Astrocyte (in vitro differentiated cells and primary cell): Measurements from ENCODE around the gene CXCR4. TPM values are rescaled to one million over a fixed set of nuclear protein-coding genes. Genes with fewer than 3 reads are reported as not detected.

Experiments
- DNase-seq: peaks from one replicate; pipeline ENCODE4 v3.0.0-alpha.2; 2010; ENCODE audit warnings: low read depth
- FAIRE-seq: peaks from 2 replicates; lab custom pipeline; 2011; peaks lifted over from hg19 to GRCh38; lab: Jason Lieb, UNC
- H2AFZ ChIP-seq: 2 replicates; pipeline ENCODE4 v1.6.0; 2012; ENCODE audit warnings: low read depth, low read length, inconsistent platforms
- H3K27ac ChIP-seq: 2 replicates; pipeline ENCODE4 v1.5.1; 2011; ENCODE audit warnings: low read depth, low read length, inconsistent platforms
- H3K27me3 ChIP-seq: 2 replicates; pipeline ENCODE4 v1.6.0; 2011; ENCODE audit warnings: low read length, inconsistent platforms; ENCODE audit not compliant: insufficient read depth
- H3K36me3 ChIP-seq: 2 replicates; pipeline ENCODE4 v1.5.1; 2011; ENCODE audit warnings: low read length, inconsistent platforms; ENCODE audit not compliant: insufficient read depth
- H3K4me1 ChIP-seq: 2 replicates; pipeline ENCODE4 v1.5.1; 2011; ENCODE audit warnings: low read length, inconsistent platforms; ENCODE audit not compliant: insufficient read depth
- H3K4me2 ChIP-seq: 2 replicates; pipeline ENCODE4 v1.6.0; 2012; ENCODE audit warnings: low read length, inconsistent platforms
- H3K4me3 ChIP-seq: 2 replicates; pipeline ENCODE4 v1.5.1; 2011; ENCODE audit warnings: low read depth, mild to moderate bottlenecking, low read length, inconsistent platforms; ENCODE audit not compliant: insufficient read depth
- H3K79me2 ChIP-seq: 2 replicates; pipeline ENCODE4 v1.6.0; 2012; ENCODE audit warnings: mild to moderate bottlenecking, low read length, inconsistent platforms; ENCODE audit not compliant: insufficient read depth
- H3K9ac ChIP-seq: 2 replicates; pipeline ENCODE4 v1.6.0; 2012; ENCODE audit warnings: mild to moderate bottlenecking, low read length, inconsistent platforms
- H3K9me3 ChIP-seq: 2 replicates; pipeline ENCODE4 v1.5.1; 2012; ENCODE audit warnings: low read depth, mild to moderate bottlenecking, low read length, inconsistent platforms; ENCODE audit not compliant: insufficient read depth
- H4K20me1 ChIP-seq: 2 replicates; pipeline ENCODE4 v1.6.0; 2012; ENCODE audit warnings: low read length, inconsistent platforms; ENCODE audit not compliant: insufficient read depth
- H3K27ac Mint-ChIP-seq: one replicate; pipeline ENCODE4 v1.8.0; 2021; ENCODE audit warnings: mild to moderate bottlenecking, mixed read lengths; ENCODE audit not compliant: unreplicated experiment
- H3K27me3 Mint-ChIP-seq: one replicate; pipeline ENCODE4 v1.8.0; 2021; ENCODE audit warnings: low read depth, mixed read lengths; ENCODE audit not compliant: unreplicated experiment
- H3K36me3 Mint-ChIP-seq: one replicate; pipeline ENCODE4 v1.8.0; 2021; ENCODE audit warnings: low read depth, mixed read lengths; ENCODE audit not compliant: unreplicated experiment
- H3K4me1 Mint-ChIP-seq: one replicate; pipeline ENCODE4 v1.8.0; 2021; ENCODE audit warnings: low read depth, mixed read lengths; ENCODE audit not compliant: unreplicated experiment
- H3K4me3 Mint-ChIP-seq: one replicate; pipeline ENCODE4 v1.8.0; 2021; ENCODE audit warnings: mild to moderate bottlenecking, moderate library complexity, mixed read lengths; ENCODE audit not compliant: unreplicated experiment
- H3K9me3 Mint-ChIP-seq: one replicate; pipeline ENCODE4 v1.8.0; 2021; ENCODE audit warnings: mild to moderate bottlenecking, mixed read lengths; ENCODE audit not compliant: unreplicated experiment
- EZH2 ChIP-seq: IDR thresholded peaks from 2 replicates; pipeline ENCODE4 v1.6.1; 2012; ENCODE audit warnings: mild to moderate bottlenecking, low read length, inconsistent platforms; ENCODE audit not compliant: insufficient read depth
- total RNA-seq: library from RNA; stranded (reverse); gene quantifications from 2 replicates; pipeline ENCODE4 v1.2.1, GENCODE V29; 2021
- TF ChIP-seq, protein P1 (sequence below): IDR thresholded peaks from 2 replicates; pipeline ENCODE4 v1.5.1; 2011; ENCODE audit warnings: low read depth, mild to moderate bottlenecking, inconsistent platforms, low read length, moderate library complexity; ENCODE audit not compliant: insufficient read depth

The CXCR4 gene
- total RNA-seq, 1 donor from 2014 or later, result 4.1 TPM

DNA sequence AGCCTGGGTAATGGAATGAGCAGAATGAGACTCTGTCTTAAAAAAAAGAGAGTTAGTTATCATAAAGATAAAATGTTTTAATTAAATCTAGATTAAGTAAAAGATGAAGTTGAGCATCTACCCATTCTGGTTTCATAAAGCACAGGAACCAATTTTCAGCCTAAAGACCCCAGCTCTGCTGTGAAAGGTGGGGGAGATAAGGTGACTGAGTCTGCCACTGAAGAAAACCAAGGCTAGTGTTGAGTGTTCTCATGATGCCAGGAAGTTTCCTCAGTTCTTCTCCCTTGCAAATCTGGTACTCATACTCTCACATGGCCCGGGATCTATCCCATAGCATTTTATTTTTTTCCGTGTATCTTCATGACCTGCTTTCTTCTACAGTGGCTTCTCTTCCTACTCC is 10.4 kb upstream of the CXCR4 start:
- Mint-ChIP-seq H3K4me3 (no peak overlapping the region), H3K27ac (peak overlapping the region; percentile 4), H3K4me1 (peaks cover 23% of the 10 kb centered on the region), H3K36me3 (no peaks in the 10 kb centered on the region), H3K27me3 (peaks cover 2% of the 10 kb centered on the region), H3K9me3 (no peaks in the 10 kb centered on the region)
- H3K27ac ChIP-seq, result no peak overlapping the region
- no peak overlapping the region for H3K9ac ChIP-seq
- no peak overlapping the region for H2AFZ ChIP-seq
- peaks cover 17% of the 10 kb centered on the region for H3K27me3 ChIP-seq
- FAIRE-seq (no peak), DNase-seq (no peak)
- H3K4me3 ChIP-seq, result no peak overlapping the region
- H3K36me3 ChIP-seq, result no peaks in the 10 kb centered on the region
- H3K4me2 ChIP-seq, result no peak overlapping the region
- H3K4me1 ChIP-seq, result no peaks in the 10 kb centered on the region
- no peaks in the 10 kb centered on the region for H3K79me2 ChIP-seq
- TF ChIP-seq, protein P1, sequence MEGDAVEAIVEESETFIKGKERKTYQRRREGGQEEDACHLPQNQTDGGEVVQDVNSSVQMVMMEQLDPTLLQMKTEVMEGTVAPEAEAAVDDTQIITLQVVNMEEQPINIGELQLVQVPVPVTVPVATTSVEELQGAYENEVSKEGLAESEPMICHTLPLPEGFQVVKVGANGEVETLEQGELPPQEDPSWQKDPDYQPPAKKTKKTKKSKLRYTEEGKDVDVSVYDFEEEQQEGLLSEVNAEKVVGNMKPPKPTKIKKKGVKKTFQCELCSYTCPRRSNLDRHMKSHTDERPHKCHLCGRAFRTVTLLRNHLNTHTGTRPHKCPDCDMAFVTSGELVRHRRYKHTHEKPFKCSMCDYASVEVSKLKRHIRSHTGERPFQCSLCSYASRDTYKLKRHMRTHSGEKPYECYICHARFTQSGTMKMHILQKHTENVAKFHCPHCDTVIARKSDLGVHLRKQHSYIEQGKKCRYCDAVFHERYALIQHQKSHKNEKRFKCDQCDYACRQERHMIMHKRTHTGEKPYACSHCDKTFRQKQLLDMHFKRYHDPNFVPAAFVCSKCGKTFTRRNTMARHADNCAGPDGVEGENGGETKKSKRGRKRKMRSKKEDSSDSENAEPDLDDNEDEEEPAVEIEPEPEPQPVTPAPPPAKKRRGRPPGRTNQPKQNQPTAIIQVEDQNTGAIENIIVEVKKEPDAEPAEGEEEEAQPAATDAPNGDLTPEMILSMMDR, result no peak
- TF ChIP-seq EZH2, result no peak
- no peaks in the 10 kb centered on the region for H3K9me3 ChIP-seq
- H4K20me1 ChIP-seq, result no peaks in the 10 kb centered on the region

DNA sequence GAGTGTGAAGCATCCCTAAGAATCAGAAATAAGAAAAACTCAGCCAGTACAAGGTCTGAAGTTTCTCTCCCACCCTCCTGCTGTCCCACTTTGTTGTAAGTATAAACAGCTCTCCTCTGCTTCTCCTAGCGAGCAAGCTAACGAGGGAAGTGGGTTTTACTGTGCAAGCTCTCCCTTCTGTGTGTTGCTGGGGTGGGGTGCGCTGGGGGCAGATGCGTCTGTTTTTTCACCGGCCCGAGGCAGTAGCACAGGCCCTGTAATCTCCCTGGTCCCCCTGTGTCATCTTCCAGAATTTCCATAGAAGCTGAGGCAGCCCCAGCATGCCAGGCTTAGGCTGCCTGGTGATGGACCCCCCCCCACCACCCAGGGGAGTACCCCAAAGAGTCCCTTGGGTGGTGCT is 9.4 kb upstream of the CXCR4 start:
- no peaks in the 10 kb centered on the region for H3K4me1 ChIP-seq
- Mint-ChIP-seq H3K9me3 (no peaks in the 10 kb centered on the region), H3K27me3 (peaks cover 2% of the 10 kb centered on the region), H3K36me3 (no peaks in the 10 kb centered on the region), H3K4me3 (no peak overlapping the region), H3K27ac (no peak overlapping the region), H3K4me1 (peaks cover 23% of the 10 kb centered on the region)
- H2AFZ ChIP-seq, result no peak overlapping the region
- no peak overlapping the region for H3K4me3 ChIP-seq
- TF ChIP-seq, protein P1, result no peak
- TF ChIP-seq EZH2, result no peak
- no peak overlapping the region for H3K4me2 ChIP-seq
- DNase-seq (no peak), FAIRE-seq (no peak)
- no peak overlapping the region for H3K9ac ChIP-seq
- H3K9me3 ChIP-seq, result no peaks in the 10 kb centered on the region
- H3K27ac ChIP-seq, result no peak overlapping the region
- no peaks in the 10 kb centered on the region for H4K20me1 ChIP-seq
- H3K79me2 ChIP-seq, result no peaks in the 10 kb centered on the region
- peaks cover 19% of the 10 kb centered on the region for H3K27me3 ChIP-seq
- H3K36me3 ChIP-seq, result no peaks in the 10 kb centered on the region

DNA sequence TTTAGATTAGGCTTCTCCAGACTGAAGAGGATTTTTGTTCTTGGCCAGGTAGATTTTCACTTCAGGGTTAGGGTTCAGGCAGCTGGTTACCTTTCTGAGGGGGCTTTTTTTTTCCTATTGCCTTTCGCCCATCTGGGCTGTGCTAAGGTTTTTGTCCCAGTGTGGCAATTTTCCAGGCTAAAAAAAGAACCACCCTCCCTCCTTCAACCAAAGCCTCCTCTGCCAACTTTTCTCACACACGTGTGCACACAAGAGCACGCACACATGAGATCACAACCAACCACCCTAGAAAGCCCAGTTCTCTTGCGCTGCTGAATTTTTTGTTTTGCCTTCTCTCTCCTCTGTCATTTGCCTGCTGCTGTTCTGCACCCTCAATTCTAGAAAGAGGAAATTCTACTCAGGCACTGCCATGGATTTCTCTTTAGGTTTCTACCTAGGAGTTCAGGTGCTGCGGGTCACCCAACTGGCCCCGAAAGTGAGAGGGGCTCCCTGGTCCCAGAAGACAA is 8.5 kb upstream of the CXCR4 start:
- peaks cover 23% of the 10 kb centered on the region for H3K4me1 Mint-ChIP-seq
- FAIRE-seq (no peak), DNase-seq (no peak)
- TF ChIP-seq, protein P1, result no peak
- TF ChIP-seq EZH2, result no peak
- peaks cover 25% of the 10 kb centered on the region for H3K27me3 ChIP-seq
- H3K27ac Mint-ChIP-seq, result no peak overlapping the region
- H3K9me3 Mint-ChIP-seq, result no peaks in the 10 kb centered on the region
- no peaks in the 10 kb centered on the region for H3K9me3 ChIP-seq
- H3K36me3 Mint-ChIP-seq, result no peaks in the 10 kb centered on the region
- no peak overlapping the region for H3K4me2 ChIP-seq
- H3K27me3 Mint-ChIP-seq, result peaks cover 6% of the 10 kb centered on the region
- H3K4me1 ChIP-seq, result no peaks in the 10 kb centered on the region
- no peaks in the 10 kb centered on the region for H4K20me1 ChIP-seq
- no peak overlapping the region for H3K27ac ChIP-seq
- H3K4me3 ChIP-seq, result no peak overlapping the region
- no peaks in the 10 kb centered on the region for H3K36me3 ChIP-seq
- no peak overlapping the region for H2AFZ ChIP-seq
- no peaks in the 10 kb centered on the region for H3K79me2 ChIP-seq
- H3K9ac ChIP-seq, result no peak overlapping the region
- no peak overlapping the region for H3K4me3 Mint-ChIP-seq
